ENCODE measurements around the gene SUSD6.
"Not testable (repeated sequence)": the region's sequence is repeated elsewhere in the genome, so short reads cannot be mapped to it uniquely, and the experiment has no call there.

SUSD6 gene

DNA sequence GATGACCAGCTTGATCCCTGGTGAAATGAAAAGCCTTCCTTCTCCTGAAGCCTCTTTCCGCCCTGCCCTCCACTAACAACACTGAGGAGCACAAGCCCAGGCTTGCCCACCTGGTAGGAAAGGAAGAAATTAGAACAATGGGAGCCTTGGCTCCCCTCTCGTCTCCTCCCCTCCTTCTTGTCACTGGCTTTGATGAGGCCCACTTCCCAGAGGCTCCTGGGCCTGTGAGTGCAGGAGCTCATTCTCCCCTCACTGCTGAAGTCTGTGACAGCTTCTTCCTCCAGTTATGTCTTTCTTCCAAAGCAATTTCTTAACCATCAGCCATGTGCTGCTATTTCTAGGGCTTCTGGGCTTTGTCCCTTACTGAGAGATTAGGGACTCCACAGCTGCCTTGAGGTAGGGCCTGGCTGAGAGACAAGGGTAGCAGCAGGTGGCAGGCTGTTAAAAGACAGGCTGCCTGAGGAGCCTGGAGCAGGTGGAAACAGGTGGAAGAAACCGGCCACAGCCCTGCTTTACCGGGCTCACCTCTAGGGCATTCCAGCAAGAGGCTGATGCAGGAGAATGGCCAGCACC lies 101.9 kb downstream of the SUSD6 start:
- no peak for DNase-seq (ENCODE audit: low spot score)

DNA sequence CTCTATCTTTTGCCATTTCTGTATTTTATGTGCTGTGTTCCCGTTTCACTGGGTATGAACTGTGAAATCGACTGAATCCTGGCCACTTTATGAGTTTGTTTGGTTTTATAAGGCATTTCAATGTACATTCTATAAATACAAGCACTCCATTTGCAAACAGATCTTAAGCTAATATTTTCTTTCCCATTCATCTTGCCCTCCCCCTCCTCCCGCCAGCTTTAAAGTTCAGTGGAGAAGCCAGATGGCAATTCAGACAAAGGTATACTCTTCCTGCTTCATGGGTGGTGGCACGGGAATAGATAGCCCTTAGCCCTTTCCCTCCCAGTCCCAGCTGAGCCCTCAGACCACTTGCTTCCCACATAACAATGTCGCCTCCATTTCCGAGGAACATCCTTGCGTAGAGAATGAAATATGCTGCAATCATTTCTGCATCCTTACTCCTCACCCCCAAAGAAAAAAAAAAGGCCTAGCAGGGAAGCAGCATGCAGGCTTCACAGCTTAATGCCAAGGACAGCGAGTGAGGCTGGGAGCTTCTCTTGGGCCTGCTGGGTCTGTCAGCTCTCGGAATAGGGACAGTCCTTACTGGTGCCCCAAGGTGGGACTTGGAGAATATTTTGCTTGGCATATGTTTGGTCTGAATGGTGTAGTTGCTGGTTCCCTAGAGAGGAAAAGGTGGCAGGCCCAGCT lies 102.7 kb downstream of the SUSD6 start:
- DNase-seq (ENCODE audit: low spot score), result no peak

DNA sequence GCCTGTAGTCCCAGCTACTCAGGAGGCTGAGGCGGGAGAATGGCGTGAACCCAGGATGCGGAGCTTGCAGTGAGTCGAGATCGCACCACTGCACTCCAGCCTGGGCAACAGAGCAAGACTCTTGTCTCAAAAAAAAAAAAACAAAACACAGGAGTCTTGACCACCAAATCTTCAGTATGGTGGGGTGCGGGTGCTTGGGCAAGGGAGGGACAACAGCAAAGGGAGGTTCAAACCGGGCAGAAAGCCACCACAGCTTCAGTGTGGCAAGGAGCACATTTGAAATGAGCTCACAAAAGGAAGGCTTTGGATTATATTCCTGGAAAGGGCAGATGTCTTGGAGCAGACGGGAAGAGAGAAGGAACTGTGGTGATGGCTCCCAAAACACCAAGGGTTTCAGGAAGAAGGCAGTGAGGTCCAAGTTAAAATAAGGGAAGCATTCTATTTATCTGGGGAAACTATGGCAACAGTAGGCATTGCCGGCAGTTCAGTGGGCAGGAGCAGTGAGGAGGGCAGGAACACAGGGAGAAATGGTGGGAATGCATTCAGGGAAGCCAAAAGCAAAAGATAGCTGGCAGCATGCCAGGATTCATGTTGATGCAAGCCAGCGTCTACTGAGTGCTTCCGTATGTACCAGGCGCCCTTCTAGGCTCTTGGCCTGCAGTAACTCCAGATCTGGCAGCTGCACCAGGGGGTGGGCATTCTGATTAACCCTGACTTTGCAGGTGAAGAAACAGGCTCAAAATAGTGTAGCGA lies 104.5 kb downstream of the SUSD6 start:
- no peak for DNase-seq (ENCODE audit: low spot score)

DNA sequence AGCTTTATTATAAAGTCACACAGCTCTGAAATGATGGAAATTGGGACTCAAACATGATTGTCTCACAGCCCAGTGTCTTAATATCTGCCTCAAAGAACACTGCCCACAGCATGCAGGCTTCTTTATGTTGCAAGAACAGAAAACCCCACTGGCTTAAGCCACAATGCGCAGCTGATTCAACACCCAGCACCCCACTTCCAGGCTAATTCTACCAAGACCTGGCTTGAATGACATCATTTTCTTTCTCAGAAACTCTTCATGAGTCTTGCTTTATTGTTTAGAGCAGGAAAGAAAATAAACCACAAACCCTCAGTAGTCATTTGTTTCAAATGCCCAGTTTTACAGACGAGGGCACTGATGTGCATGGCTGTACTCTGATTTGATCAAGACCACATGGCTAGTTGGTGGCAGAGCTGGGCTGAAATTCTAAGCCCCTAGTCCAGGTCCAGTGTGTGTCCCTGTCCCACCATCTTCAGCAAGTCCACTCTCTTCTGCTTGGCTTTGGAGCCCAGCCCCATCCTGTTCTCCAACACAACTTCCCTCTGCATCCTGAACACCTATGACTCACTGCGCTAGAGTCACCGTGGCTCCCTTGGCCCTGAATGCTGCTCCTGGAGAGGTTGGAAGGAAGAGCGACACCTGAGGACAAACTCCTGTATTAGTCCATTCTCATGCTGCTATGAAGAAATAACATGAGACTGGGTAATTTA lies 105.2 kb downstream of the SUSD6 start:
- no peak for DNase-seq (ENCODE audit: low spot score)

DNA sequence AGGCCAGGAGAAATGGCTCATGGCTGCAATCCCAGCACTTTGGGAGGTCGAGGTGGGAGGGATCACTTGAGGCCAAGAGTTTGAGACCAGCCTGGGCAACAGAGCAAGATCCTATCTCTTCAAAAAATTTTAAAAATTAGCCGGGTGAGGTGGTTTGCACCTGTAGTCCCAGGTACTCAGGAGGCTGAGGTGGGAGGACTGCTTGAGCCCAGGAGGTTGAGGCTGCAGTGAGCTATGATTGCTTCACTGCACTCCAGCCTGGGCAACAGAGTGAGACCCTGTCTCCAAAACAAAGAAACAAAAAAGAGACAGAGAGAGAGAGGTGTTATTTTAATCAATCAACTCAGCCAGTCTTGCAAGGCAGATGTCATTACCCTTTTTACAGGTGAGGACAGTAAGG lies 107.2 kb downstream of the SUSD6 start:
- DNase-seq (ENCODE audit: low spot score), result not testable (repeated sequence)

DNA sequence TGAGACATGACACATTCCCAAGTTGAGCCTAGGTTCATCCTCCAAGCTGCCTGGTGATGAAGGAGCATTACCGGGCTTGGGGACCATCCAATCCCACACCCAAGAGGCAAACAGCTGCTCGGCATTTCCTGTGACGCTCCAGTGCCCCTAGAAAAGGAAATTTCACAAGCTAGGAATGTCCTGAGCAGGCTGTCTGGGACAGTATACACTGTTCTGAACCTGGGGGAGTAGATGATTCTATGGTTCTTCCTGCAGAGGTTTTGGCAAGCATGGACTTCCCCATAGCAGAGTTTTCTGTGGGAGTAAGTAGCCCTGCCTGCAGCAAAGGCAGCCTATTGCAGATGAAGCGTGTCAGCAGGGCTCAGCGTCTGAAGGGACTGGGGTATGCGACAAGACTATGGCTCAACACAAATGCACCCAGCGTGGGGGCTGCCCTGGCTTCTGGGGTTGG lies 108.1 kb downstream of the SUSD6 start:
- DNase-seq (ENCODE audit: low spot score), result no peak

DNA sequence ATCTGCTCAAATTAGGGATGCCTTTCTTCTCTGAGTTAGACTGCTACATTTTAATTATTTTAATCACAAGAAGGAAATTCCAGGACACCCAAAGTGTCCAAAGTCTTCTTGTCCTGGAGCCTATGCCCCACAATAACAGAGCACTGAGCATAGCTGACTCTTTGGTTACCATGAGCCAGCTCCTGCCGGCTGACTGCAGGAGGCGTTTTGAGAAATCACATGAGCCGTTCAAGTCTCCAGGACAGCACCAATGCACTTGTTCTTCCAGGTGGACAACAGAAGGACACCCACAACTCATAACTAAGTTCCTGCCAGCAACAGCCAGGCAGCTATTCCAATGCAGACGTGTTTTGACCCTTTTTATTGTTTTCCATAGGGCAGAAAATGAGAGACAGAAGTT lies 109.5 kb downstream of the SUSD6 start:
- no peak for DNase-seq (ENCODE audit: low spot score)

DNA sequence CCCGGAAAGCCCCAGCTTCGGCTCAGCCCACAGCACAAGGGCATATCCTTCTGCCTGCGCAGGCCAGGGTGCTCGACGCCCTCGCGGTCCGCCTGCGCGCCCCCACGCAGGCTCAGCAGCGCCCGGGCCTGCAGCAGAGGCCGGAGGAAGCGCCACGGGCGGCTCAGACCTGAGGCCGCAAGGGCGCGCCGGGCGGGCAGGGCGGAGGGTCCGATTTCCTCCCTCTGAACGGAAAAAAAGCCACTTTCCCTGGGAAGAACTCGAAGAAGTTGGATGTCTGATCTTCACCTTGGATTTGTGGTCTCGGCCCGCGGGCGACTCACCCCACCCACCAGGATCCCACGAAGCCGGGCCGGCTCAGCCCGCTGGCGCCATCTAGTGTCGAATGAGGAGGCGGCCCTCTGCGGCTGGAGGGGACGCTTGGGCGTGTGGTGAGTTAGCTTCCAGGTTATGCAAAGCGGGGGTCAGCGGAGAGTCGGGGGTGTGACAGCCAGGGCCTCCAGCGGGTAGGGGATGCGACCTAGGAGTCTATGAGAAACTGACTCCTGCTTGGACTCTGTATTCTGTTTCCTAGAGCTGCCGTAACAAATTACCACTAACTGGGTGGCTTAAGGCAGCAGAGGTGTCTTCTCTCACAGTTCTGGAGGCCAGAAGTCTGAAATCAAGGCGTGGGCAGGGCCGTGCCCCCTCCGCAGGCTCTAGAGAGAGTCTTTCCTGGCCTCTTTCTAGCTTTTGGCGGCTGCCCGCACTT lies 115.5 kb downstream of the SUSD6 start:
- DNase-seq (ENCODE audit: low spot score), result peak; percentile 61

DNA sequence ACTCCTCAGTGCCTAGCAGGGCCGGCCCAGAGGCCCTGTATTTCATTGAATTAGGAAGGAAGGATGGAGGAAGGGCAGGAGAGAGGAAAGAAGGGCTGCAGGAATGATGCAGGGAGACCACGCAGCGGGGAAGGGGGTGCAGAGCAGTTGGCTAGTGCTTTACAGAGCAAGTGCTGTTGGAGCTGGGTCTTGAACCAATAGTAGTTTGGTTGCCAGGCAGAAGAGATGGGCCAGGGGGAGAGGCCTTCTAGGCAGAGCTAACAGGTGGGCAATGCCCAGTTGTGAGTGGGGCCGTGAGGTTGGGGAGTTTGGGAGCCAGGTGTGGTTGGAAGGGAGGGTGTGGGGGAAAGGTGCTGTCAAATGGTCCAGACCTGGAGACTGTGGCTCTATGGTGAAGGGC lies 116.5 kb downstream of the SUSD6 start:
- no peak for DNase-seq (ENCODE audit: low spot score)

DNA sequence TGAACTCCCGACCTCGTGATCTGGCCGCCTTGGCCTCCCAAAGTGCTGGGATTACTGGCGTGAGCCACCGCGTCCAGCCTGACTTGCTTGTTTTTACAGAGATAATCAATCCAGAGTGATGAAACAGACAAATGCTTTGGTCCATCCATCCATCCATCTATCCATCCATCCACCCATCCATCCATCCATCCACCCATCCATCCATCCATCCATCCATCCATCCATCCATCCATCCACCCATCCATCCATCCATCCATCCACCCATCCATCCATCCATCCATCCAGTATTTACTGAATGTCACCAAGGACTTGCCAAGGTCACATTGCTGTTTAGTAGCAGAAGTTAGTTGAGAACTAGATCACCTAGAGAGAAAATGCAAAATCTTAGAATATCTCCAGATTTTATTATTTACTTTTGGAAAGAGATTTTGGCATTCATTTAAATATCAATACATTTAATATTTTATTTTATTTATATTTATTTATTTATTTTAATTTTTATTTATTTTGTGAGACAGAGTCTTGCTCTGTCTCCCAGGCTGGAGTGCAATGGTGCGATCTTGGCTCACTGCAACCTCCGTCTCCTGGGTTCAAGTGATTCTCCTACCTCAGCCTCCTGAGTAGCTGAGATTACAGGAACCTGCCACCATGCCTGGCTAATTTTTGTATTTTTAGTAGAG lies 120.7 kb downstream of the SUSD6 start:
- DNase-seq (ENCODE audit: low spot score), result not testable (repeated sequence)

DNA sequence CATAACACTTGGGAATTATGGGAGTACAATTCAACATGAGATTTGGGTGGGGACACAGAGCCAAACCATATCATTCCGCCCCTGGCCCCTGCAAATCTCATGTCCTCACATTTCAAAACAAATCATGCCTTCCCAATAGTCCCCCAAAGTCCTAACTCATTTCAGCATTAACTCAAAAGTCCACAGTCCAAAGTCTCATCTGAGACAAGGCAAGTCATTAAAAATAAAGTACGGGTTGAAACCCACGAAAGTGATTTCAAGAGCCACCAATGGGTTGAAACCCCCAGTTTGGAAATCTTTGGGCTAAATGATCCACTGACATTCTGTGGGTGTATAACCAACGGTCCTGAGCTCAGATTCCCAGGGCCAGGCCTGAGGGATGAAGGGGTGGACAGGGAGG lies 125.0 kb downstream of the SUSD6 start:
- DNase-seq (ENCODE audit: low spot score), result not testable (repeated sequence)

DNA sequence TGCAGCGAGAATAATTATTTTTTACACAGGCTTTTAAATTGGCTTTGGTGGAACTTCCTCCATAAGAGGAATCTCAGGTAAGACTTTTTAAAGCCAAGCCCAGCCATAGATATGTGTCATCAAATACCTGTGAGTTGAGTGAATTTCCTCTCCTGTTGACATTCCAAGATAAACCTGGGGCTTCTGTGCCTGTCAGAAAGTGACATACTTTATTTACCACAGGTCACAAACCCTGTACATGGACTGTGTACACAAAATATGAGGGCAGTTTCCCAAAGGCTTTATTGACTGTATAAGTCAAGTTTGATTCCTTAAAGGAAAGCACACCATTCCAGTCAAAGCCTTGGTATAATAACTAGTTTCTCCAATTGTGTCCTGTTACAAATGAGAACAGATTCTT lies 129.7 kb downstream of the SUSD6 start:
- no peak for DNase-seq (ENCODE audit: low spot score)

DNA sequence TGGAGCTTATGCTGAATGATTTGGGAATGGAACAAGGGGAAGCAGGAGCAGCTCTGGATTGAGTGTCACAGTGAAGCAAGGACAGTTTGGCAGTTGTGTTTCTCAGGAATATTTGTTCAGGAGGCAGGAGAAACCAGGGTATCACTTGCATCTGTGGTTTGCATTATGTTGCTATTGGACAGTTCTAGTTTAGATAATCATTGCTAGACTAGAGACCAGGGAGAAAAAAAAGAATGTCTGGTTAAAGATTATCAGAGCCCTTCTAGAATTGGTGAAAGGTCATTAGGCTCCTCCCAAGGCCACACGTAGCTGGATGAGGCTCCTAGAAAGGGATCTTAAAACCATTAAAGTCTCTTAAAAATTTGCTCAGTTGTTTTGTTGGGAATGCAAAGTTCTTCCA lies 138.6 kb downstream of the SUSD6 start:
- DNase-seq (ENCODE audit: low spot score), result no peak

DNA sequence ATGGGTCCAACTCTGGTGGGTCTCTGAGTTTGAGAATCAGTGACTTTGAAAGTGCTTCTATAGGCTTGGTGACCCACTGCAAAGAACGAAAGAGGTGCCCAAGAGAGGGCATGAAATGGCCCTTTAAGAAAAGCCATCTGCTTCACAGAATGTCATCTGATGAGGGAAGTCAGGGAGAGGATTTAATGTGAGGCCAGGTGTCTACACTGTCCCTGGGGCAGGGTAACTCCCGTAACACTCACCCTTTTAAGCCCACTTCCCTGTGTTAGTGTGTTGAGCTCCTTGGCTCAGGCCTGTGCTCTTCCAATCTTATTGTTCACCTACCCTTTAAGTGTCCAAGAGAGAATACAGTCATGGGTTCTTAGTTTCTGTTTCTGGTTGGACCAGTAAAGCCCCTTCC lies 139.1 kb downstream of the SUSD6 start:
- no peak for DNase-seq (ENCODE audit: low spot score)

DNA sequence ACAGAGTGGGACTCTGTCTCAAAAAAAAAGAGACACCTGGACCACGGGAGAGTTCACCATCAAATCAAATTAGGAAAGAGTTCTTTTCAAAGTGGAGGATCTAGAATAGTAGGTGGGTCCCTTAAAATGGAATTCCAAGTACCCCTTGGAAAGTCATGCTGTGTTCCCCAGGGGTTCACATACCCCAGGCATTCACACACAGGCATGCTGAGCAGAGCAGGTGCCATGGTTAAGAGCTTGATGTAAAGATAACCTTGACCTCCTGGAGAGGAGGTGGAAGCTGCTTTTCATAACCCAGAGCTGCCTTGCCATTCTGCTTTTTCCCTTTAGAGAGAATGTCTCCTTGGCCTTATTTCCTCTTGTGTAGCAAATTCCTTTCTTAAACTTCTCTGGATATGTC lies 141.4 kb downstream of the SUSD6 start:
- DNase-seq (ENCODE audit: low spot score), result no peak

DNA sequence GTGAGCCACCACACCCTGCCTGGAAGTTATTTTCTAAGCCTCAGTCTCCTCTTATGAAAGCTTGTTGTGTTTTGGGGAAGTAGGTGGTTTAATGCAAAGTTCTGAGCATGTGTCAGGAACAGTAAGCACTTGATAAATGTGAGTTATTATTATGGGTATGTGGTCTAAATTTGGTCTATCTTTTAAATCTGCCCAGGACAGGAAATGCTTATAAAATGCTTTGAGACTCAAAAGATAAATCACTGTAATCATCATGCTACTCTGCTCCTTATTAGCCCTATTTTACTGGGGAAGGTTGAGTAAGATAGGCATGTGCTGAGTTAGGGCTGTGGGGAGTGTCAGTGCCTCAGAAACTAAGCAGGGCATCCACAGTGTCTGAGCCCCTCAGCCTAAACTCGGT lies 142.5 kb downstream of the SUSD6 start:
- no peak for DNase-seq (ENCODE audit: low spot score)

DNA sequence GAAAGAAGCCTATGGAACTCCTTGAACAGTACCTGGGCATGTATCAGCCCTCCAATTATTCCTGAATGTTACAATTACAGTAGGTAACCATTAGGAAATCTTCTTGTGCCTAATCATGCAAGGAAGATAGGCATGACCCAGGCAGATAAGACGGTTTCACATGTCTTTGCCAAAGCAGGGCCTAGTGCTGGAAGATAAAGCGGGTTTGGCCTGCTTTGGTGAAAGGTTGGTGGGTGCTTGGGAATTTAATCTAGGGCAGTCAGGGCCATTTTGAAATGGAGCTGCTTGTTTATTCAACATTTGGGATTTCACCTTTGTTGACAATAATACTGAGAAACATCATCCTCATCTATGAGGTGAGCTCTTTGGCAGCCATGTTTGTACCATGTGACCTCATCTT lies 143.1 kb downstream of the SUSD6 start:
- DNase-seq (ENCODE audit: low spot score), result no peak

DNA sequence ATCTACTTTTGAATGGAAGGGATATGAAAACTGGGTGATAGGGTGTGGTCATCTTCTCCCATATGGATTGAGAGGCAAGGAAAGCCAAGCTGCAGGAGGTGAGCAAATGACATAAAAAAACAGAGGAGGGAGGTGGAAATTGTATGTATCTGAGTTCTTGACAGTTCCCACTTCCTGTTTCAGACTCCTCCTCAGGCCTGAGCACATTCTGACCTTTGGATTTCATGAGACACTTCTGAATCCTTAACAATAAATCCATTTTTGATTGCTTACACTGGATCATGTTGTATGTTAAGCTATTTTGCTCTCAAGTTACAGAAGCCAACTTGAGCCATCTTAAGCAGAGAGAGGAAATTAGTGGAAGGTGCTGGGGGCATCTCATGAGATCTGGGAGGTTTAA lies 143.9 kb downstream of the SUSD6 start:
- no peak for DNase-seq (ENCODE audit: low spot score)

DNA sequence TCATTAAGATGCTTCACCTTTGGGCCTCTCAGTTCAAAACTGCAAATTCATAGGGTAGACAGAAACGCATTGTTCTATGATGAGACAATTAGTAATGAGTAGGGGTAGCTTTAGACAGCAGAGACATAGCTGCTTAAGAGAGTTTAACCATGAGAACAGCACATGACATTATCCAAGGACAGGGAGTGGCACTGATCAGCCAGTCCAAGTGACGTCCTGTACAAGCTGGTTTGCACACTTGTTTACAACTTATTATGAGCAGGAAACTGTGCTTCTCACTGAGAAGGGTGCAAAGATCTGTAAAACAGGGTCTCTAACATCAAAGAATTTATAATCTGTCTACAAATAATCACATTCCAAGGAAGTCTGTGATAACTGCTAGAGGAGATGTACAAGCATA lies 144.4 kb downstream of the SUSD6 start:
- no peak for DNase-seq (ENCODE audit: low spot score)

DNA sequence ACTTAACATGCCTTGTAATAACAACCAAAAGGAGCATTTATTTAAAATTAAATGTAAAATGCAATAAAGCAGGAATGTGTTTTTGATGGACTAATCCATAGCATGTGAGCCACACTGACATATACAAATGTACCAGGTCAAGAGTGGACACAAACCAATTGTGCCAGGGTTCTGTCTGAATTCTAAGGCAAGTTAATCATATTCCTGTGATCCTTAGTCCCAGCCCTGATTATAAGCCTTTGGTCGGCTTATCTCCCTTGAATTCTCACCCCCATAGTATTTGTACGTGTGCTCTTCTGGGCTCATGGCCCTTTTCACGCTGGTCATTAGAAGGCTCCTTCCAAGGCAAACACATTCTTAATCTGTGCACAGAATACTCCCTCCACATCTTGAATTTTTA lies 144.9 kb downstream of the SUSD6 start:
- no peak for DNase-seq (ENCODE audit: low spot score)

DNA sequence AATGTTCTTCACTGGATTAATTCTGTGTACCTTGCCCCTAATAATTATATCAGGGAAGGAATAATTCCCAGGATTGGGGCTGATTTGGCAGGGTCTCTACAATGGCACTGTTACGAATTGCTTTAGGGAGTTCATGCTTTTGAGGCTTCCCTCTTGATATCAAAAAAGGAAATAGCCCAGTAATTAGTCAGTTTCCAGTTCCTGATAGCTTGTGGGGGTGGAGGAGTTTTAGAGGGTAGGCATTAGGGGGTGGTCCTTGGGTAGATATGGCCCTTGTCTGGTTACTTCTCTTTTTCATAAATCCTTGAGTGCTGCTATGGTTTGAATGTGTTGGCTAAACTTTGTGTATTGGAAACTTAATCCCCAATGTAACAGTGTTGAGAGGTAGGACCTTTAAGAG lies 149.4 kb downstream of the SUSD6 start:
- DNase-seq (ENCODE audit: low spot score), result no peak

Measured in NAMALWA (cell line).